Measurements from ENCODE around the gene RCOR3. TPM values are rescaled to one million over a fixed set of nuclear protein-coding genes. Genes with fewer than 3 reads are reported as not detected.

The RCOR3 gene
- total and polyA plus RNA-seq, 10 of the 15 experiments (the other 5 are each of a cell fraction or from before 2014, with no cell fraction given), result 8.0 to 55.0 (median 25.1) TPM

GRCh38 chr1:211258756-211259637 is at the start of gene RCOR3 (continued):
- TF ChIP-seq EGR1 (IDR thresholded peaks at IDR 0.05; ENCODE audit: borderline replicate concordance in 1 of 2, low read depth in 2 of 2, low read length in 2 of 2) (no peak), ZSCAN29 (IDR thresholded peaks at IDR 0.05) (0 out of 2 replicates have a peak, but pooled peaks have one; percentile 37), RBBP5 (conservative IDR thresholded peaks at IDR 0.05) (no peak), ETV6 (conservative IDR thresholded peaks at IDR 0.05 in 1 of 2, IDR thresholded peaks at IDR 0.05 in 1 of 2; ENCODE audit: borderline replicate concordance in 1 of 2, low read depth in 1 of 2) (peak in 1 of 2 experiments; percentile 44; a peak in 2 of 4 replicates), FOS (IDR thresholded peaks at IDR 0.05; ENCODE audit: borderline replicate concordance, extremely low read depth, insufficient read length) (no peak), ZNF24 (IDR thresholded peaks at IDR 0.05) (0 out of 2 replicates have a peak, but pooled peaks have one; percentile 59), SPI1 (IDR thresholded peaks at IDR 0.05; ENCODE audit: borderline replicate concordance, insufficient read depth, low read depth, low read length) (no peak), DPF2 (IDR thresholded peaks at IDR 0.05) (peak; percentile 85; the same call in 1 of the 2 replicates), KAT2A (conservative IDR thresholded peaks at IDR 0.05; ENCODE audit: control insufficient read depth, low read depth, low read length) (no peak), IKZF2 (IDR thresholded peaks at IDR 0.05) (peak in 1 of 2 experiments; percentile 63; a peak in 3 of 4 replicates), HSF1 (IDR thresholded peaks at IDR 0.05; ENCODE audit: low read depth, low read length) (peak; percentile 21; the same call in 1 of the 2 replicates), FOXK2 (IDR thresholded peaks at IDR 0.05) (no peak), PAX8 (IDR thresholded peaks at IDR 0.05) (no peak)

Data from GM12878 (cell line).